ENCODE data around the gene CFAP119.

CFAP119 gene

DNA sequence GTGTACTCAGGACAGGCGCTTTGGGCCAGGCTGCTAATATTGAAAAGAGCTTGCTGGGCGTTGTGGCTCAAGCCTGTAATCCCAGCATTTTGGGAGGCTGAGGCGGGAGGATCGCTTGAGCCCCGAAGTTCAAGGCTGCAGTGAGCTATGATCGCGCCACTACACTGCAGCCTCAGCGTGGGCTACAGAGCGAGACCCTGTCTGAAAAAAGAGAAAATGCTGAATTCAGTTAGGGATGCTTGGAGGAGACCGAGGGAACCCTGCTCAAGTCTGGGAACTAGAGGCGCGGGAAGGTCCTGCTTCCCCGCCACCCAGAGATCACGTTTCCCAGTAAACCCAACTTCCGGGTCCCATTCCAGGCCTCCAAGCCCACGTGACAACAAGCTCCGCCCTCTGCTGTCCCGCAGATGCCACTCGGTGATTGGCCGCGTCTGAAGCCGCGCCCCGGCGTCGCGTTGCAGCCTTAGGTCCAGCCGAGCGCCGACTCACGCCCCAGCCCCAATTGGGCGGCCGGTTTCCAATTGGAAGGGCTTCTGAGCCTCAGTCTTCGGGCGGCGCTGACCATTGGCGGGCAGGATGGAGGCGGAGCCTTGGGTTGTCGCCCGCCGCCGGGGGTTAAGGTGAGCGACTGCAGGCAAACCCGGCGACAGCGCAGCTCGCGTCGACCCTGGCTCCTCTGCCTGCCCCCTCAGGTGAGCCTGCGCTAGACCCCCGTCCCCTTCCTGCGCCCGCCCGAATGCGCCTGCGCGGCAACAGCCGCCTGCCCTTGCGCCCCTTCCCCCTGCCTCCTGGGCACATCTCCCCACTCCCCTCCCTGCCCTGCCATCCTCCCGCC, 13.8 kb downstream of the CFAP119 start, which contains the start of gene PHKG2:
Gene PHKG2 (plus strand): TSS at position 627 of the 835 bp plus-strand sequence. CDS start 396 bp downstream, outside the sequence.
- in situ Hi-C loops (cut with MboI; ENCODE audit: low sequenced_read_pairs, unreplicated experiment) = no loop called here
- TF ChIP-seq, protein P1, sequence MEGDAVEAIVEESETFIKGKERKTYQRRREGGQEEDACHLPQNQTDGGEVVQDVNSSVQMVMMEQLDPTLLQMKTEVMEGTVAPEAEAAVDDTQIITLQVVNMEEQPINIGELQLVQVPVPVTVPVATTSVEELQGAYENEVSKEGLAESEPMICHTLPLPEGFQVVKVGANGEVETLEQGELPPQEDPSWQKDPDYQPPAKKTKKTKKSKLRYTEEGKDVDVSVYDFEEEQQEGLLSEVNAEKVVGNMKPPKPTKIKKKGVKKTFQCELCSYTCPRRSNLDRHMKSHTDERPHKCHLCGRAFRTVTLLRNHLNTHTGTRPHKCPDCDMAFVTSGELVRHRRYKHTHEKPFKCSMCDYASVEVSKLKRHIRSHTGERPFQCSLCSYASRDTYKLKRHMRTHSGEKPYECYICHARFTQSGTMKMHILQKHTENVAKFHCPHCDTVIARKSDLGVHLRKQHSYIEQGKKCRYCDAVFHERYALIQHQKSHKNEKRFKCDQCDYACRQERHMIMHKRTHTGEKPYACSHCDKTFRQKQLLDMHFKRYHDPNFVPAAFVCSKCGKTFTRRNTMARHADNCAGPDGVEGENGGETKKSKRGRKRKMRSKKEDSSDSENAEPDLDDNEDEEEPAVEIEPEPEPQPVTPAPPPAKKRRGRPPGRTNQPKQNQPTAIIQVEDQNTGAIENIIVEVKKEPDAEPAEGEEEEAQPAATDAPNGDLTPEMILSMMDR (IDR thresholded peaks at IDR 0.05; ENCODE audit: borderline replicate concordance, control extremely low read depth, extremely low read depth, insufficient read depth, missing control alignments) = no peak

DNA sequence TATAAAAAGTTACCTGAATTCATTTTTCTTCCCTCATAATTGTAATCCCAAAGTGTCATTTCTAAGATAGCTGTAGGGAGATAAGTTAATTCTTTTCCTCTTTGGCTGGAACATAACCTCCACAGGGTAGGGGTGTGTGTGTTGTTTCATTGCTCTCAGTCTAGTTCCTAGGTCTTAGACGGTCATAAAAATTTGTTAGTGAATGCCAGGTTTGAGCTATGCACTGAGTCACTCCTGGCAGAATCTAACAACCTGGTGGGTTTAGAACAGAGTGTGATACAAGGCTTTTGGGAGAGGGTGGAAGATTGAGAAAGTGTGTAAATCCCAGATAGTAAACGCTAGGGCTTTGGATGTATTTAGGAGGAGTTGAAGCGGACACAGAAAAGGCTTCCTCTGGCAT, 14.5 kb downstream of the CFAP119 start:
- TF ChIP-seq, protein P1 (IDR thresholded peaks at IDR 0.05; ENCODE audit: borderline replicate concordance, control extremely low read depth, extremely low read depth, insufficient read depth, missing control alignments) = no peak
- in situ Hi-C loops (cut with MboI; ENCODE audit: low sequenced_read_pairs, unreplicated experiment) = no loop called here
- no peak for DNase-seq (ENCODE audit: low spot score)

More for the DNA sequence above, 13.8 kb downstream of the CFAP119 start, which contains the start of gene PHKG2:
- peak; percentile 99 for DNase-seq (ENCODE audit: low spot score)

DNA sequence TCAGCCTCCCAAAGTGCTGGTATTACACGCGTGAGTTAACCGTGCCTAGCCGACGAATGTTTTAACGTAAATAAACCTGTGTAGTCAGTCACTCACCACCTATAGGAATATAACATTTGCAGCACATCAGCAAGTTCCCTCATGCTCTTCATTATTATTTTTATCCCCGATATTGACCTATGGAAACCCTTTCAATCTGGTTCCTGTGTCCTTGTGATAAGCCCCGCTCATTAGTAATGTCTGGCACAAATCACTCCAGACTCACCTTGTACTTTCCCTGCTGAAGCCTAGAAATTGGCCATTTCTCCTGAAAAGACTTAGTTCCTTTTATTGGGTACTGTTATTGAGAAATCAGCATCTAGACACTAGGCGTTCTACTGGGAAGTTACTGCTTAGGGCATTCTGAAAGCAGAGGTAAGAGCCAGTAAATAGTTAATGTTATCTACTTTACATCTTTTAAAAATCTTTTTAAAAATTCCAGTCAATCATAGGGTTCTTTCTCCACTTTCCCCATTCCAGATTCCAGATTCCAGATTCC, 15.2 kb downstream of the CFAP119 start:
- in situ Hi-C loops (cut with MboI; ENCODE audit: low sequenced_read_pairs, unreplicated experiment) = no loop called here
- TF ChIP-seq, protein P1 (IDR thresholded peaks at IDR 0.05; ENCODE audit: borderline replicate concordance, control extremely low read depth, extremely low read depth, insufficient read depth, missing control alignments) = no peak
- DNase-seq (ENCODE audit: low spot score) = no peak

DNA sequence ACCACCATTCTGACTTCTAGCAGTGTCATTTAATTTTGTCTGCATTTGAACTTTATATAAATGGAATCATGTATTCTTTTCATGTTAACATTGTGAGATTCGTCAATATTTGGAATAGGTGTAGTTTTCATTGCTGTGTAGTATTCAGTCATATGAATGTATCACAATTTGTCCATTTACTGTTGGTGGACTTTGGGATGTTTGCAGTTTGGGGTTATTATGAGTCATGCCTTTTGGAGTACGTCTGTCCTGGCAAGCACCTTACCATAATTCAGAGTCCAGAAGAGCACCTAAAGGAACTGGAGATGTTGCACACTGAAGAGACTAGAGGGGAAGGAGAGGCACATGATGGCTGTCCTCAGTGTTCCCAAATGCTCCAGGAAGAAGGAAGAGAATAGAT, 16.8 kb downstream of the CFAP119 start:
- DNase-seq (ENCODE audit: low spot score) = no peak
- TF ChIP-seq, protein P1 (IDR thresholded peaks at IDR 0.05; ENCODE audit: borderline replicate concordance, control extremely low read depth, extremely low read depth, insufficient read depth, missing control alignments) = no peak
- in situ Hi-C loops (cut with MboI; ENCODE audit: low sequenced_read_pairs, unreplicated experiment) = no loop called here

DNA sequence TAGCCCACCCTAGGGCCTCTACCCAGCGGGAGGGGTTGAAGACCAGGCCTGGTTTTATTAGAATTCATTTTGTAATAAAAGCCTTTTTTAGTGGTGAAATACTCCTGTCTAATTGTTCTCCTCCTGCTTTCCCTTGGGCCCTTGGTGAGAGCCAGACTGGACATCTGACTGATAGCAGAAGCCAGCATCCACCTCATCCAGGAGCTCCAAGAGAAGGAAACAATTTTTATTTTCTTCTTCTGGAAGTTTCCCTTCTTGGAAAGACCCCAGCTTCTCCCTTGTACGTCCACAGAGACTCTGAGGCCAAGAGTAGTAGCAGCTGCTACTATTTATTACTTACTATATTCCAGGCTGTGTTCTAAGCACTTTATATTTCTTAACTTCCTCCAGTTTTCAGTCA, 17.7 kb downstream of the CFAP119 start:
- in situ Hi-C loops (cut with MboI; ENCODE audit: low sequenced_read_pairs, unreplicated experiment) = no loop called here
- DNase-seq (ENCODE audit: low spot score) = no peak
- TF ChIP-seq, protein P1 (IDR thresholded peaks at IDR 0.05; ENCODE audit: borderline replicate concordance, control extremely low read depth, extremely low read depth, insufficient read depth, missing control alignments) = no peak

DNA sequence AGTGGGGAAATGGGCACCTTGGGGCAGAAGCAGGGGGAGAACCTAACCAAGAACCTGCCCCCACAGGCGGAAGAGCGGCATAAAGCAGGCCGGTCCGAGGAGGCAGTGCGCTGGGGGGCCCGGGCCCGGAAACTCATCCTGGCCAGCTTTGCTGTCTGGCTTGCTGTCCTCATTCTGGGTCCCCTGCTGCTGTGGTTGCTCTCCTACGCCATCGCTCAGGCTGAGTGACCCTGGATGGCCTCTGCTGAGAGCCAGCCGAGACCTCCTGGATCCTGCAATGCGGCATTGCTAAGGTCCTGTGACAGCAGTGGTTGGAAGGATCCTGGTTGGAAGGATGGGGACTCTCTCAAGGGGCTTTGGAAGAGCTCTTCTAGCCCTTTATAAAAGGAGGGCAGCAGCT, 18.1 kb downstream of the CFAP119 start:
- in situ Hi-C loops (cut with MboI; ENCODE audit: low sequenced_read_pairs, unreplicated experiment) = no loop called here
- TF ChIP-seq, protein P1 (IDR thresholded peaks at IDR 0.05; ENCODE audit: borderline replicate concordance, control extremely low read depth, extremely low read depth, insufficient read depth, missing control alignments) = no peak
- no peak for DNase-seq (ENCODE audit: low spot score)
